A549 (cell line): ENCODE data around the gene LRG1. TPM values are rescaled to one million over a fixed set of nuclear protein-coding genes. Genes with fewer than 3 reads are reported as not detected.

Experiments
- ATAC-seq, 2 experiments: fragments of 200-7000 bp in 1 of 2; fragments of >200 bp in 1 of 2; cut with Nextera tagmentation in 1 of 2; cut with Tn5 transposase in 1 of 2; 3 replicates each; pipeline versions ENCODE4 v1.8.0 to v1.9.1; 2018 to 2020; ENCODE audit warnings: mild to moderate bottlenecking in 1 of 2, moderate library complexity in 1 of 2
- CTCF ChIA-PET: fragments of 300-600 bp; sonication (Branson Sonifier 250); formaldehyde crosslinking; extraction: SDS; loops from one replicate; lab custom pipeline; 2021; ENCODE audit warnings: antibody characterized with exemption, inconsistent platforms; lab: Yijun Ruan, JAX
- POLR2A ChIA-PET: fragments of 350-600 bp; formaldehyde crosslinking; extraction: SDS; loops from one replicate; lab custom pipeline; 2021; ENCODE audit warnings: antibody characterized with exemption, inconsistent platforms; lab: Yijun Ruan, JAX
- DNase-seq, 2 experiments: peaks; one replicate each; pipeline versions ENCODE4 v3.0.0 to v3.0.0-alpha.2; 2011 to 2016; ENCODE audit warnings: low read depth in 1 of 2, low spot score in 1 of 2
- FAIRE-seq: peaks from 2 replicates; lab custom pipeline; 2011; peaks lifted over from hg19 to GRCh38; lab: Jason Lieb, UNC
- H3K27ac ChIP-seq, 2 experiments: fragments of >200 bp; sonication (Bioruptor Twin); formaldehyde crosslinking; 3 replicates each; pipeline ENCODE4 v1.5.1; 2016 to 2017
- H3K4me1 ChIP-seq: fragments of >200 bp; sonication (Bioruptor Twin); formaldehyde crosslinking; 3 replicates; pipeline ENCODE4 v1.6.1; 2016
- H3K4me2 ChIP-seq: fragments of >200 bp; sonication (Bioruptor Twin); formaldehyde crosslinking; 3 replicates; pipeline ENCODE4 v1.6.1; 2016
- H3K4me3 ChIP-seq: fragments of >200 bp; sonication (Bioruptor Twin); formaldehyde crosslinking; 3 replicates; pipeline ENCODE4 v1.5.1; 2016
- H3K9me3 ChIP-seq: fragments of >200 bp; sonication (Bioruptor Twin); formaldehyde crosslinking; 3 replicates; pipeline ENCODE4 v1.6.1; 2016
- CBX2 ChIP-seq: fragments of 200-600 bp; sonication (generic); IDR thresholded peaks from 2 replicates; pipeline ENCODE4 v1.6.1; 2016; ENCODE audit warnings: low read depth, mild to moderate bottlenecking, borderline replicate concordance
- E2F6 ChIP-seq: IDR thresholded peaks from 2 replicates; pipeline ENCODE4 v1.6.1; 2012; ENCODE audit warnings: low read depth, borderline replicate concordance
- EHF ChIP-seq: fragments of 250-450 bp; sonication (Bioruptor Pico); IDR thresholded peaks from 2 replicates; pipeline ENCODE4 v1.5.0; 2020; ENCODE audit warnings: mild to moderate bottlenecking
- EP300 ChIP-seq, 2 experiments: fragments of >200 bp; sonication (Bioruptor Twin); formaldehyde crosslinking; IDR thresholded peaks; 2 replicates in 1 of 2; 3 replicates in 1 of 2; pipeline ENCODE4 v1.6.1; 2016 to 2017
- FOXS1 ChIP-seq: fragments of 250-450 bp; sonication (Bioruptor Pico); IDR thresholded peaks from 2 replicates; pipeline ENCODE4 v1.5.0; 2020; ENCODE audit warnings: mild to moderate bottlenecking, moderate library complexity
- GATA3 ChIP-seq: IDR thresholded peaks from 2 replicates; pipeline ENCODE4 v1.6.1; 2012; ENCODE audit warnings: borderline replicate concordance
- HEYL ChIP-seq: fragments of 250-450 bp; sonication (Bioruptor Pico); IDR thresholded peaks from 2 replicates; pipeline ENCODE4 v1.8.0; 2021; ENCODE audit warnings: mild to moderate bottlenecking, moderate library complexity
- HOXB13 ChIP-seq: fragments of 250-450 bp; sonication (Bioruptor Pico); IDR thresholded peaks from 2 replicates; pipeline ENCODE4 v1.5.0; 2020; ENCODE audit warnings: low read depth, mild to moderate bottlenecking, moderate library complexity
- JUN ChIP-seq, 2 experiments: fragments of >200 bp; sonication (Bioruptor Twin); formaldehyde crosslinking; IDR thresholded peaks; 2 replicates in 1 of 2; 3 replicates in 1 of 2; pipeline ENCODE4 v1.6.1; 2016 to 2017
- JUNB ChIP-seq: fragments of >200 bp; sonication (Bioruptor Twin); formaldehyde crosslinking; IDR thresholded peaks from 2 replicates; pipeline ENCODE4 v1.6.1; 2016
- KDM1A ChIP-seq: fragments of 200-600 bp; sonication (generic); IDR thresholded peaks from 2 replicates; pipeline ENCODE4 v1.6.1; 2016; ENCODE audit warnings: low read depth, mild to moderate bottlenecking
- KDM5A ChIP-seq: fragments of 200-600 bp; sonication (generic); IDR thresholded peaks from 2 replicates; pipeline ENCODE4 v1.6.1; 2016; ENCODE audit warnings: antibody characterized with exemption, mild to moderate bottlenecking
- MAX ChIP-seq: IDR thresholded peaks from 2 replicates; pipeline ENCODE4 v1.6.1; 2012
- MAZ ChIP-seq: fragments of 150-350 bp; IDR thresholded peaks from 2 replicates; pipeline ENCODE4 v1.6.1; 2014; ENCODE audit warnings: antibody characterized with exemption, low read depth, low read length, borderline replicate concordance
- NPAS2 ChIP-seq: fragments of 250-450 bp; sonication (Bioruptor Pico); IDR thresholded peaks from 2 replicates; pipeline ENCODE4 v1.8.0; 2022; ENCODE audit warnings: mild to moderate bottlenecking, moderate library complexity, borderline replicate concordance
- NR3C1 ChIP-seq: fragments of >200 bp; sonication (Bioruptor Twin); formaldehyde crosslinking; IDR thresholded peaks from 3 replicates; pipeline ENCODE4 v1.6.1; 2017
- PHF8 ChIP-seq: fragments of 200-600 bp; sonication (generic); IDR thresholded peaks from 2 replicates; pipeline ENCODE4 v1.6.1; 2016; ENCODE audit warnings: low read depth, mild to moderate bottlenecking, antibody characterized with exemption, moderate library complexity, borderline replicate concordance
- RAD21 ChIP-seq, 2 experiments: fragments of >200 bp in 1 of 2; sonication (Bioruptor Twin) in 1 of 2; formaldehyde crosslinking in 1 of 2; IDR thresholded peaks in 1 of 2; conservative IDR thresholded peaks in 1 of 2; 2 replicates in 1 of 2; 3 replicates in 1 of 2; pipeline ENCODE4 v1.6.1; 2012 to 2018; ENCODE audit warnings: inconsistent platforms in 1 of 2
- SMC3 ChIP-seq: fragments of >200 bp; sonication (Bioruptor Twin); formaldehyde crosslinking; IDR thresholded peaks from 3 replicates; pipeline ENCODE4 v1.6.1; 2018; ENCODE audit warnings: inconsistent platforms
- SREBF2 ChIP-seq: fragments of 450-650 bp; IDR thresholded peaks from 2 replicates; pipeline ENCODE4 v1.6.1; 2014; ENCODE audit warnings: mild to moderate bottlenecking, moderate library complexity
- TFCP2L1 ChIP-seq: fragments of 250-450 bp; sonication (Bioruptor Pico); IDR thresholded peaks from 2 replicates; pipeline ENCODE4 v1.5.0; 2021; ENCODE audit warnings: mild to moderate bottlenecking
- ZNF302 ChIP-seq: fragments of 250-450 bp; sonication (Bioruptor Pico); IDR thresholded peaks from 2 replicates; pipeline ENCODE4 v1.9.0; 2021; ENCODE audit warnings: inconsistent platforms, mild to moderate bottlenecking, moderate library complexity
- WGBS: methylation state at CpG from one replicate; pipeline ENCODE4 v1.1.6; 2017; ENCODE audit errors: missing lambda C conversion rate; 5-methylcytosine and 5-hydroxymethylcytosine counted together
- polyA plus RNA-seq, 4 experiments: library from polyadenylated mRNA; depleted of rRNA in 3 of 4; stranded (reverse); fragments of >200 nt; fragmentation: RNase III in 1 of 4; extraction: RNeasy Plus Mini Kit Qiagen cat#74134 plus additional on column Dnase treatment in 1 of 4; gene quantifications; 2 replicates in 3 of 4; 3 replicates in 1 of 4; pipeline ENCODE4 v1.2.3, GENCODE V29; 2011 to 2017
- TF ChIP-seq, protein P1 (sequence below): fragments of >200 bp; sonication (Bioruptor Twin); formaldehyde crosslinking; IDR thresholded peaks from 3 replicates; pipeline ENCODE4 v1.5.1; 2016
- TF ChIP-seq, protein P2 (sequence below): fragments of 450-650 bp; IDR thresholded peaks from 2 replicates; pipeline ENCODE4 v1.6.1; 2014; ENCODE audit warnings: antibody characterized with exemption
- TF ChIP-seq, protein P3 (sequence below): fragments of 250-450 bp; sonication (Bioruptor Pico); IDR thresholded peaks from 2 replicates; pipeline ENCODE4 v1.5.0; 2021; ENCODE audit warnings: mild to moderate bottlenecking, moderate library complexity, borderline replicate concordance

The LRG1 gene
- polyA plus RNA-seq, 2 of the 4 experiments (the other 2 are of a cell fraction): 0.18 TPM; not detected in 1

DNA sequence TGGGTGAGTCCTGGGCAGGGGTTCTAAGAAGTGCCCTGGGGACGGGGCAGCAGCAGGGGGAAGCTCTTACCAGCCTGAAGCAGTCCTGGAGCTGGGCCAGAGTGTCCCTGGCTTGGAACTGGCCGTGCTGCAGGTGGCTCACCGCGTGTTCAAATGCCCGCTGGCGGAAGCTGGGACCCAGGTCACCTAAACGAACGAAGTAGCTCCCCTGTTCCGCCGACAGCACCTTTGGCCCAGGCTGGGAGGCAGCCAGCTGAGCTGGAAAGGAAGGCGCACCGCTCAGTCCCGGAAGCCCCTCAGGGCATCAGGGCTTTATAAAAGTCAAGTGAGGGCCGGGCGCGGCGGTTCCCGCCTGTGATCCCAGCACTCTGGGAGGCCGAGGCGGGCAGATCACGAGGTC lies 31.1 kb downstream of the LRG1 start:
- no peaks in the 10 kb centered on the region for H3K4me1 ChIP-seq
- H3K9me3 ChIP-seq: no peaks in the 10 kb centered on the region
- no peak overlapping the region for H3K4me3 ChIP-seq
- CTCF ChIA-PET: interaction anchor here (4.0 kb wide), 1 partner anchor 15 kb away, joined by 23 read pairs; no protein-coding TSS in a partner anchor
- no peak overlapping the region for H3K4me2 ChIP-seq
- FAIRE-seq: no peak
- WGBS: 97% methylated on average over 10 of the region's 21 CpGs
- no peak for DNase-seq
- POLR2A ChIA-PET: no interaction called here
- no peak for ATAC-seq
- no peak overlapping the region for H3K27ac ChIP-seq
- TF ChIP-seq GATA3: no peak
- TF ChIP-seq MAX: no peak
- no peak for TF ChIP-seq SMC3
- TF ChIP-seq, protein P1, sequence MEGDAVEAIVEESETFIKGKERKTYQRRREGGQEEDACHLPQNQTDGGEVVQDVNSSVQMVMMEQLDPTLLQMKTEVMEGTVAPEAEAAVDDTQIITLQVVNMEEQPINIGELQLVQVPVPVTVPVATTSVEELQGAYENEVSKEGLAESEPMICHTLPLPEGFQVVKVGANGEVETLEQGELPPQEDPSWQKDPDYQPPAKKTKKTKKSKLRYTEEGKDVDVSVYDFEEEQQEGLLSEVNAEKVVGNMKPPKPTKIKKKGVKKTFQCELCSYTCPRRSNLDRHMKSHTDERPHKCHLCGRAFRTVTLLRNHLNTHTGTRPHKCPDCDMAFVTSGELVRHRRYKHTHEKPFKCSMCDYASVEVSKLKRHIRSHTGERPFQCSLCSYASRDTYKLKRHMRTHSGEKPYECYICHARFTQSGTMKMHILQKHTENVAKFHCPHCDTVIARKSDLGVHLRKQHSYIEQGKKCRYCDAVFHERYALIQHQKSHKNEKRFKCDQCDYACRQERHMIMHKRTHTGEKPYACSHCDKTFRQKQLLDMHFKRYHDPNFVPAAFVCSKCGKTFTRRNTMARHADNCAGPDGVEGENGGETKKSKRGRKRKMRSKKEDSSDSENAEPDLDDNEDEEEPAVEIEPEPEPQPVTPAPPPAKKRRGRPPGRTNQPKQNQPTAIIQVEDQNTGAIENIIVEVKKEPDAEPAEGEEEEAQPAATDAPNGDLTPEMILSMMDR: no peak
- no peak for TF ChIP-seq RAD21 (conservative IDR thresholded peaks at IDR 0.05 in 1 of 2, IDR thresholded peaks at IDR 0.05 in 1 of 2)
- no peak for TF ChIP-seq NR3C1
- TF ChIP-seq MAZ: no peak
- TF ChIP-seq EP300 (IDR thresholded peaks at IDR 0.05): no peak
- no peak for TF ChIP-seq HOXB13
- no peak for TF ChIP-seq FOXS1 (CRISPR knock-in tag)
- TF ChIP-seq JUNB: no peak
- no peak for TF ChIP-seq CBX2
- no peak for TF ChIP-seq EHF
- TF ChIP-seq JUN (IDR thresholded peaks at IDR 0.05): no peak
- TF ChIP-seq, all 56 proteins: peak for 0

GRCh38 chr19:4507804-4508203 lies 32.0 kb downstream of the LRG1 start:
- no peak for DNase-seq
- no peak for ATAC-seq
- ChIA-PET CTCF (interaction anchor here (1.0 to 4.0 kb wide), 2 partner anchors 16 to 52 kb away, joined by 3 to 23 read pairs; partner anchors contain the start of gene SEMA6B), POLR2A (no interaction called here)
- no peak overlapping the region for H3K4me2 ChIP-seq
- H3K9me3 ChIP-seq: no peaks in the 10 kb centered on the region
- H3K4me1 ChIP-seq: no peaks in the 10 kb centered on the region
- H3K27ac ChIP-seq: no peak overlapping the region
- H3K4me3 ChIP-seq: no peak overlapping the region
- 96% methylated on average over 11 of the region's 17 CpGs for WGBS
- no peak for FAIRE-seq
- TF ChIP-seq SREBF2 (no peak), KDM5A (no peak), PHF8 (no peak), RAD21 (conservative IDR thresholded peaks at IDR 0.05 in 1 of 2, IDR thresholded peaks at IDR 0.05 in 1 of 2) (no peak), NPAS2 (CRISPR knock-in tag) (no peak), NR3C1 (no peak), TFCP2L1 (CRISPR knock-in tag) (no peak), HEYL (CRISPR knock-in tag) (no peak), SMC3 (no peak), E2F6 (no peak), ZNF302 (CRISPR knock-in tag) (no peak), KDM1A (no peak), MAZ (no peak)
- TF ChIP-seq, protein P2, sequence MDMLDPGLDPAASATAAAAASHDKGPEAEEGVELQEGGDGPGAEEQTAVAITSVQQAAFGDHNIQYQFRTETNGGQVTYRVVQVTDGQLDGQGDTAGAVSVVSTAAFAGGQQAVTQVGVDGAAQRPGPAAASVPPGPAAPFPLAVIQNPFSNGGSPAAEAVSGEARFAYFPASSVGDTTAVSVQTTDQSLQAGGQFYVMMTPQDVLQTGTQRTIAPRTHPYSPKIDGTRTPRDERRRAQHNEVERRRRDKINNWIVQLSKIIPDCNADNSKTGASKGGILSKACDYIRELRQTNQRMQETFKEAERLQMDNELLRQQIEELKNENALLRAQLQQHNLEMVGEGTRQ: no peak
- TF ChIP-seq, protein P3, sequence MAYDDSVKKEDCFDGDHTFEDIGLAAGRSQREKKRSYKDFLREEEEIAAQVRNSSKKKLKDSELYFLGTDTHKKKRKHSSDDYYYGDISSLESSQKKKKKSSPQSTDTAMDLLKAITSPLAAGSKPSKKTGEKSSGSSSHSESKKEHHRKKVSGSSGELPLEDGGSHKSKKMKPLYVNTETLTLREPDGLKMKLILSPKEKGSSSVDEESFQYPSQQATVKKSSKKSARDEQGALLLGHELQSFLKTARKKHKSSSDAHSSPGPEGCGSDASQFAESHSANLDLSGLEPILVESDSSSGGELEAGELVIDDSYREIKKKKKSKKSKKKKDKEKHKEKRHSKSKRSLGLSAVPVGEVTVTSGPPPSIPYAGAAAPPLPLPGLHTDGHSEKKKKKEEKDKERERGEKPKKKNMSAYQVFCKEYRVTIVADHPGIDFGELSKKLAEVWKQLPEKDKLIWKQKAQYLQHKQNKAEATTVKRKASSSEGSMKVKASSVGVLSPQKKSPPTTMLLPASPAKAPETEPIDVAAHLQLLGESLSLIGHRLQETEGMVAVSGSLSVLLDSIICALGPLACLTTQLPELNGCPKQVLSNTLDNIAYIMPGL (CRISPR knock-in tag): no peak
